H1 (cell line): ENCODE measurements around the gene ZFTA. TPM values are rescaled to one million over a fixed set of nuclear protein-coding genes. Genes with fewer than 3 reads are reported as not detected.

Source experiments
- CTCF ChIA-PET: fragments of 300-600 bp; sonication (Branson Sonifier 250); formaldehyde crosslinking; loops from one replicate; lab custom pipeline; 2021; ENCODE audit not compliant: partially characterized antibody; lab: Charles Lee
- POLR2A ChIA-PET: fragments of 300-600 bp; sonication (Branson Sonifier 250); formaldehyde crosslinking; loops from one replicate; lab custom pipeline; 2021; ENCODE audit warnings: inconsistent platforms; ENCODE audit not compliant: partially characterized antibody; lab: Charles Lee
- DNase-seq, 2 experiments: peaks; one replicate each; pipeline versions ENCODE4 v3.0.0 to v3.0.0-alpha.2; 2010 to 2022; ENCODE audit warnings: low spot score in 2 of 2, low read depth in 1 of 2, mixed read lengths in 1 of 2
- FAIRE-seq: peaks from 2 replicates; lab custom pipeline; 2011; peaks lifted over from hg19 to GRCh38; lab: Jason Lieb, UNC
- H2AFZ ChIP-seq: 2 replicates; pipeline ENCODE4 v1.8.1; 2012; ENCODE audit warnings: low read length, inconsistent platforms
- H2AK5ac ChIP-seq: 2 replicates; pipeline ENCODE4 v1.6.1; 2013; ENCODE audit warnings: low read depth, low read length
- H2BK120ac ChIP-seq: replicated peaks from 2 replicates; pipeline ENCODE3; 2013; ENCODE audit warnings: low read depth, low read length, inconsistent platforms
- H2BK12ac ChIP-seq: 2 replicates; pipeline ENCODE4 v1.6.1; 2013; ENCODE audit warnings: low read depth, low read length
- H2BK15ac ChIP-seq: 2 replicates; pipeline ENCODE4 v1.6.1; 2013; ENCODE audit warnings: low read length
- H2BK20ac ChIP-seq: 2 replicates; pipeline ENCODE4 v1.6.1; 2013; ENCODE audit warnings: low read length
- H2BK5ac ChIP-seq: 2 replicates; pipeline ENCODE4 v1.6.1; 2013; ENCODE audit warnings: low read depth, low read length
- H3K14ac ChIP-seq: 2 replicates; pipeline ENCODE4 v1.6.1; 2013; ENCODE audit warnings: inconsistent platforms; ENCODE audit not compliant: insufficient read length
- H3K18ac ChIP-seq: 2 replicates; pipeline ENCODE4 v1.6.1; 2013; ENCODE audit warnings: low read length; ENCODE audit errors: extremely low read depth
- H3K23ac ChIP-seq: 2 replicates; pipeline ENCODE4 v1.6.1; 2013; ENCODE audit warnings: inconsistent platforms; ENCODE audit not compliant: insufficient read length
- H3K23me2 ChIP-seq: 2 replicates; pipeline ENCODE4 v1.6.1; 2013; ENCODE audit warnings: low read depth, low read length
- H3K27ac ChIP-seq: 2 replicates; pipeline ENCODE4 v1.6.1; 2011; ENCODE audit warnings: low read depth, low read length, inconsistent platforms
- H3K27me3 ChIP-seq, 4 experiments: replicated peaks in 1 of 4; 1 replicate in 1 of 4; 2 replicates in 3 of 4; pipeline versions ENCODE4 v1.6.1 to v1.8.1; 2011 to 2013; ENCODE audit warnings: low read length in 3 of 4, mild to moderate bottlenecking in 3 of 4, inconsistent platforms in 2 of 4, mixed read lengths in 2 of 4, moderate library complexity in 1 of 4; ENCODE audit not compliant: control insufficient read depth in 3 of 4, insufficient read depth in 3 of 4; ENCODE audit errors: extremely low read depth in 1 of 4
- H3K36me3 ChIP-seq, 4 experiments: 2 replicates each; pipeline versions ENCODE4 v1.6.1 to v1.8.1; 2011 to 2013; ENCODE audit warnings: mild to moderate bottlenecking in 4 of 4, low read length in 3 of 4, moderate library complexity in 2 of 4, control low read depth in 1 of 4, inconsistent platforms in 1 of 4; ENCODE audit not compliant: insufficient read depth in 4 of 4, control insufficient read depth in 2 of 4
- H3K4ac ChIP-seq: replicated peaks from 2 replicates; pipeline ENCODE3; 2013; ENCODE audit warnings: low read length, low read depth, mixed read lengths, inconsistent platforms; ENCODE audit not compliant: insufficient read length
- H3K4me1 ChIP-seq, 4 experiments: replicated peaks in 1 of 4; 1 replicate in 1 of 4; 2 replicates in 3 of 4; pipeline versions ENCODE4 v1.6.1 to v1.8.1; 2011 to 2013; ENCODE audit warnings: low read length in 3 of 4, inconsistent platforms in 2 of 4, mixed read lengths in 1 of 4; ENCODE audit not compliant: insufficient read depth in 4 of 4, control insufficient read depth in 3 of 4
- H3K4me2 ChIP-seq, 2 experiments: 2 replicates each; pipeline versions ENCODE4 v1.6.1 to v1.8.1; 2011 to 2013; ENCODE audit warnings: low read depth in 2 of 2, low read length in 2 of 2, control low read depth in 1 of 2, inconsistent platforms in 1 of 2, mild to moderate bottlenecking in 1 of 2; ENCODE audit not compliant: insufficient read depth in 1 of 2
- H3K4me3 ChIP-seq, 4 experiments: fragments of 200-600, 300-600 bp in 1 of 4; sonication (generic), shearing (Covaris generic), sonication (Bioruptor Twin) in 1 of 4; 2 replicates each; pipeline versions ENCODE4 v1.5.1 to v1.8.1; 2011 to 2016; ENCODE audit warnings: low read length in 4 of 4, low read depth in 3 of 4, control low read depth in 2 of 4, inconsistent platforms in 2 of 4, mild to moderate bottlenecking in 2 of 4, mixed read lengths in 1 of 4, moderate library complexity in 1 of 4; ENCODE audit not compliant: insufficient read depth in 2 of 4; ENCODE audit errors: extremely low read depth in 1 of 4
- H3K56ac ChIP-seq: replicated peaks from 2 replicates; pipeline ENCODE3; 2013; ENCODE audit warnings: low read depth, mild to moderate bottlenecking, mixed read lengths, low read length, inconsistent platforms; ENCODE audit not compliant: insufficient read length
- H3K79me1 ChIP-seq: 2 replicates; pipeline ENCODE4 v1.6.1; 2013; ENCODE audit warnings: low read depth, low read length, control low read depth
- H3K79me2 ChIP-seq, 2 experiments: 2 replicates each; pipeline versions ENCODE4 v1.6.1 to v1.8.1; 2012 to 2013; ENCODE audit warnings: low read length in 2 of 2, mild to moderate bottlenecking in 2 of 2, inconsistent platforms in 1 of 2; ENCODE audit not compliant: insufficient read depth in 2 of 2, control insufficient read depth in 1 of 2
- H3K9ac ChIP-seq, 4 experiments: replicated peaks in 1 of 4; 1 replicate in 1 of 4; 2 replicates in 3 of 4; pipeline versions ENCODE4 v1.6.1 to v1.8.1; 2011 to 2013; ENCODE audit warnings: low read depth in 3 of 4, low read length in 3 of 4, control low read depth in 2 of 4, mild to moderate bottlenecking in 2 of 4, moderate library complexity in 2 of 4, inconsistent platforms in 1 of 4; ENCODE audit errors: extremely low read depth in 1 of 4
- H3K9me3 ChIP-seq, 2 experiments: 2 replicates each; pipeline versions ENCODE4 v1.6.1 to v1.8.1; 2012 to 2013; ENCODE audit warnings: mild to moderate bottlenecking in 2 of 2, moderate library complexity in 2 of 2, control low read depth in 1 of 2, inconsistent platforms in 1 of 2, low read depth in 1 of 2, low read length in 1 of 2, mixed read lengths in 1 of 2; ENCODE audit not compliant: insufficient read depth in 2 of 2
- H4K20me1 ChIP-seq, 2 experiments: replicated peaks in 1 of 2; 2 replicates each; pipeline versions ENCODE3 to v1.8.1; 2011 to 2013; ENCODE audit warnings: inconsistent platforms in 2 of 2, low read length in 2 of 2, mild to moderate bottlenecking in 1 of 2; ENCODE audit not compliant: insufficient read depth in 2 of 2, control insufficient read depth in 1 of 2
- H4K5ac ChIP-seq: 2 replicates; pipeline ENCODE4 v1.6.1; 2013; ENCODE audit warnings: low read length, low read depth, mixed read lengths, inconsistent platforms; ENCODE audit not compliant: insufficient read length
- H4K8ac ChIP-seq: 2 replicates; pipeline ENCODE4 v1.8.0; 2013; ENCODE audit warnings: mild to moderate bottlenecking, moderate library complexity, low read length, inconsistent platforms; ENCODE audit not compliant: insufficient read depth; ENCODE audit errors: extremely low read depth
- H4K91ac ChIP-seq: replicated peaks from 2 replicates; pipeline ENCODE3; 2013; ENCODE audit warnings: low read length, mixed read lengths, inconsistent platforms; ENCODE audit not compliant: insufficient read length
- CREB1 ChIP-seq: IDR thresholded peaks from 2 replicates; pipeline ENCODE4 v1.6.1; 2012; ENCODE audit warnings: inconsistent platforms
- EP300 ChIP-seq, 2 experiments: IDR thresholded peaks; 1 replicate in 1 of 2; 2 replicates in 1 of 2; pipeline ENCODE4 v1.6.1; 2011 to 2012; ENCODE audit warnings: low read depth in 2 of 2, low read length in 2 of 2, mild to moderate bottlenecking in 2 of 2, borderline replicate concordance in 1 of 2, inconsistent platforms in 1 of 2, moderate library complexity in 1 of 2
- KDM4A ChIP-seq: IDR thresholded peaks from one replicate; pipeline ENCODE4 v1.7.1; 2012; ENCODE audit warnings: low read depth, mild to moderate bottlenecking, moderate library complexity, low read length, inconsistent platforms; ENCODE audit not compliant: severe bottlenecking
- RNF2 ChIP-seq: fragments of 200-900, 300-1000 bp; sonication (generic); IDR thresholded peaks from 2 replicates; pipeline ENCODE4 v1.7.1; 2016; ENCODE audit warnings: borderline replicate concordance, low read depth, mild to moderate bottlenecking, antibody characterized with exemption, low read length; ENCODE audit not compliant: poor library complexity, severe bottlenecking; ENCODE audit errors: missing control alignments
- TBP ChIP-seq: IDR thresholded peaks from 2 replicates; pipeline ENCODE4 v1.6.1; 2011; ENCODE audit warnings: low read depth, low read length, improper control_type of control experiment
- YY1 ChIP-seq: IDR thresholded peaks from 2 replicates; pipeline ENCODE4 v1.6.1; 2011; ENCODE audit warnings: low read depth, mild to moderate bottlenecking, low read length
- WGBS, 2 experiments: shearing (Covaris generic) in 1 of 2; methylation state at CpG; one replicate each; pipeline versions ENCODE4 v1.1.6 to v1.1.7; 2013 to 2015; ENCODE audit warnings: low lambda C conversion rate in 2 of 2, mixed read lengths in 2 of 2, inconsistent platforms in 1 of 2, low coverage in 1 of 2, missing lambda C conversion rate in 1 of 2; ENCODE audit not compliant: insufficient replicate concordance in 2 of 2, insufficient coverage in 1 of 2, insufficient read length in 1 of 2; ENCODE audit errors: extremely low coverage in 1 of 2, missing lambda C conversion rate in 1 of 2; 5-methylcytosine and 5-hydroxymethylcytosine counted together
- polyA plus RNA-seq, 7 experiments: library from polyadenylated mRNA; depleted of rRNA in 3 of 7; stranded (reverse) in 5 of 7; unstranded in 2 of 7; fragments of >200 nt in 5 of 7; fragments of 200-250 nt in 2 of 7; gene quantifications; 1 replicate in 5 of 7; 2 replicates in 1 of 7; 4 replicates in 1 of 7; pipeline versions ENCODE4 v1.2.1 to v1.2.3, GENCODE V29; 2011 to 2013; ENCODE audit warnings: missing spikeins in 2 of 7, mixed read lengths in 2 of 7
- total RNA-seq: library from RNA; stranded (reverse); fragmentation: NEBNext Ultra II Directional; extraction: Animal tissue kit (Norgen Biotek cat#: 25700); gene quantifications from 2 replicates; pipeline ENCODE4 v1.2.1, GENCODE V29; 2021

ZFTA gene
- total and polyA plus RNA-seq, 2 of the 8 experiments (the other 6 are each of a cell fraction or from before 2014, with no cell fraction given) = 9.5 to 34.0 TPM

- Histone ChIP-seq H3K18ac (no peak overlapping the region), H3K79me2 (peaks cover 0 to 28% of the 10 kb centered on the region in 2 experiments; a peak in 3 of 4 replicates), H4K91ac (no peak overlapping the region), H2AFZ (no peak overlapping the region), H2BK12ac (no peak overlapping the region), H3K27me3 (no peaks in the 10 kb centered on the region), H4K20me1 (peaks cover 2 to 8% of the 10 kb centered on the region in 2 experiments), H3K4me3 (no peak overlapping the region), H2BK120ac (no peak overlapping the region), H3K4me1 (peaks cover 0 to 3% (median 1%) of the 10 kb centered on the region in 4 experiments; a peak in 2 of 7 replicates), H4K8ac (no peak overlapping the region), H2BK20ac (no peak overlapping the region), H3K4me2 (no peak overlapping the region), H3K36me3 (peaks cover 8 to 36% (median 25%) of the 10 kb centered on the region in 4 experiments), H3K23me2 (no peaks in the 10 kb centered on the region), H3K79me1 (peaks cover 5% of the 10 kb centered on the region; the same call in 1 of the 2 replicates), H3K14ac (no peak overlapping the region), H2BK15ac (no peak overlapping the region), H3K56ac (no peak overlapping the region), H4K5ac (no peak overlapping the region), H3K23ac (no peak overlapping the region), H3K4ac (no peak overlapping the region), H3K9me3 (no peaks in the 10 kb centered on the region), H2BK5ac (no peak overlapping the region), H3K27ac (no peak overlapping the region), H3K9ac (no peak overlapping the region), H2AK5ac (no peak overlapping the region)
- ChIA-PET CTCF (interaction anchor here (0.5 to 1.6 kb wide), 4 partner anchors 8 to 196 kb away, joined by 3 to 10 read pairs (median 4); no protein-coding TSS in a partner anchor), POLR2A (interaction anchor here (1.2 to 1.6 kb wide), 2 partner anchors 11 to 13 kb away, joined by 3 to 4 read pairs; no protein-coding TSS in a partner anchor)
- FAIRE-seq (no peak), DNase-seq (no peak)
- TF ChIP-seq TBP (no peak), RNF2 (no peak), EP300 (IDR thresholded peaks at IDR 0.05; ENCODE audit: borderline replicate concordance in 1 of 2, low read depth in 2 of 2, low read length in 2 of 2) (no peak), YY1 (no peak), CREB1 (no peak), KDM4A (no peak)
- 93% methylated on average over 4 of the region's 4 CpGs; no CpG with 5 or more reads in 1 of the 2 experiments for WGBS, 2 experiments
Measured at GRCh38 chr11:63749624-63750023, 19.0 kb downstream of the ZFTA start.
